GM23338 (cell line): Measurements from ENCODE around the gene BCAM.

Source experiments
- CREB1 ChIP-seq: fragments of 250-450 bp; sonication (Bioruptor Pico); IDR thresholded peaks from 2 replicates; pipeline ENCODE4 v1.5.0; 2020; ENCODE audit warnings: low read depth, mild to moderate bottlenecking, moderate library complexity
- EZH2 ChIP-seq: fragments of 200-600 bp; sonication (generic); IDR thresholded peaks from one replicate; pipeline ENCODE4 v1.8.0; 2017; ENCODE audit warnings: antibody characterized with exemption, mild to moderate bottlenecking, low read depth; ENCODE audit not compliant: unreplicated experiment
- EZH2phosphoT487 ChIP-seq: fragments of 200-600 bp; sonication (generic); IDR thresholded peaks from one replicate; pipeline ENCODE4 v1.8.1; 2018; ENCODE audit warnings: antibody characterized with exemption; ENCODE audit not compliant: unreplicated experiment
- JUNB ChIP-seq: IDR thresholded peaks from one replicate; pipeline ENCODE4 v1.6.1; 2016; ENCODE audit warnings: antibody characterized with exemption; ENCODE audit not compliant: unreplicated experiment
- NANOG ChIP-seq: IDR thresholded peaks from 2 replicates; pipeline ENCODE4 v1.6.1; 2016; ENCODE audit warnings: antibody characterized with exemption, borderline replicate concordance
- POLR2AphosphoS5 ChIP-seq: IDR thresholded peaks from 2 replicates; pipeline ENCODE4 v1.6.1; 2016; ENCODE audit warnings: antibody characterized with exemption, low read depth
- REST ChIP-seq: IDR thresholded peaks from one replicate; pipeline ENCODE4 v1.6.1; 2018; ENCODE audit warnings: antibody characterized with exemption; ENCODE audit not compliant: unreplicated experiment
- STAT1 ChIP-seq: IDR thresholded peaks from one replicate; pipeline ENCODE4 v1.6.1; 2016; ENCODE audit warnings: antibody characterized with exemption; ENCODE audit not compliant: unreplicated experiment
- ZNF114 ChIP-seq: fragments of 250-450 bp; sonication (Bioruptor Pico); IDR thresholded peaks from 2 replicates; pipeline ENCODE4 v1.5.0; 2020; ENCODE audit warnings: mild to moderate bottlenecking, moderate library complexity
- TF ChIP-seq, protein P1 (sequence below), 2 experiments: fragments of 200-600 bp in 1 of 2; sonication (generic) in 1 of 2; conservative IDR thresholded peaks; 2 replicates each; pipeline versions ENCODE4 v1.5.1 to v1.6.1; 2016 to 2017; ENCODE audit warnings: antibody characterized with exemption in 2 of 2, low read depth in 2 of 2, mild to moderate bottlenecking in 2 of 2, moderate library complexity in 1 of 2

DNA sequence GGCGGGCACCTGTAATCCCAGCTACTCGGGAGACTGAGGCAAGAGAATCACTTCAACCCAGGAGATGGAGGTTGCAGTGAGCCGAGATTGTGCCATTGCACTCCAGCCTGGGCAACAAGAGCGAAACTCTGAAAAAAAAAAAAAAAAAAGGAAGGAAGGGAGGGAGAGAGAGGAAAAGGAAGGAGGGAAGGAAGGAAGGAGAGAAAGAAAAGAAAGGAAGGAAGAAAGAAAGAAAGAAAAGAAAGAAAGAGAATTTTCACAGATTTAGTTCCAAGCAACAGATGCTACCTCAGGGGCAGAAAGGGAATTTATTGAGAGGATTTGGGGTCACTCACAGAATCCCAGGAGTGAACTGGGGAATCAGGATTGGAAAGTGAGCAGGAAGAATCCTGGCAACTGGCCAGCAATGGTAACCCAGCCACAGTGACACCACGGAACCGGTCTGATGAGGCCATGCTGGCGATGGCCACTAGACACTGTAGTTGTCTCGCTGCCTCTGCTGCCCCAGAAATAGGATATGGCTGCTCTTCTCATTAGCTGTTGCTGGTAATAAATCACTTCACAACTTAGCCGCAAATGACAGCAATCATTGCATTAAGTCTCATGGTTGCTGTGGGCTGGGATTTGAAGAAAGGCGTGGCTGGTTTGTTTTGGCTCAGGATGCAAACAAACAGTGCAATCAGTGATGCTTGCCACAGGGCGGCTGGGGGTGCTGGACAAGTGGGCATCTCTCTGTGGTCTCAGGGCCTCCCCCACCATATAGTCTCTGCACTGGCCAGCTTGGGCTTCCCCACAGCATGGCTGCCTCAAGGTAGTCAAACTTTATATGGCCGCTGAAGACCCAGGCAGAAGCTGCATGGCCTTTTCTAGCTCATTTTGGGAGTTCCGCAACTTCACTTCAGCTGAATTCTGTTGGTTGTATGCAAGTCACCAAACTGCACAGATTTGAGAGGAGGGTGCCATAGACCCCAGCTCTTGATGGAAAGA is 5.2 kb upstream of the BCAM start:
- TF ChIP-seq EZH2phosphoT487 (no peak), NANOG (no peak), EZH2 (no peak), REST (no peak), STAT1 (no peak), POLR2AphosphoS5 (no peak), JUNB (no peak), ZNF114 (CRISPR knock-in tag) (no peak), CREB1 (CRISPR knock-in tag) (no peak)
- TF ChIP-seq, protein P1, sequence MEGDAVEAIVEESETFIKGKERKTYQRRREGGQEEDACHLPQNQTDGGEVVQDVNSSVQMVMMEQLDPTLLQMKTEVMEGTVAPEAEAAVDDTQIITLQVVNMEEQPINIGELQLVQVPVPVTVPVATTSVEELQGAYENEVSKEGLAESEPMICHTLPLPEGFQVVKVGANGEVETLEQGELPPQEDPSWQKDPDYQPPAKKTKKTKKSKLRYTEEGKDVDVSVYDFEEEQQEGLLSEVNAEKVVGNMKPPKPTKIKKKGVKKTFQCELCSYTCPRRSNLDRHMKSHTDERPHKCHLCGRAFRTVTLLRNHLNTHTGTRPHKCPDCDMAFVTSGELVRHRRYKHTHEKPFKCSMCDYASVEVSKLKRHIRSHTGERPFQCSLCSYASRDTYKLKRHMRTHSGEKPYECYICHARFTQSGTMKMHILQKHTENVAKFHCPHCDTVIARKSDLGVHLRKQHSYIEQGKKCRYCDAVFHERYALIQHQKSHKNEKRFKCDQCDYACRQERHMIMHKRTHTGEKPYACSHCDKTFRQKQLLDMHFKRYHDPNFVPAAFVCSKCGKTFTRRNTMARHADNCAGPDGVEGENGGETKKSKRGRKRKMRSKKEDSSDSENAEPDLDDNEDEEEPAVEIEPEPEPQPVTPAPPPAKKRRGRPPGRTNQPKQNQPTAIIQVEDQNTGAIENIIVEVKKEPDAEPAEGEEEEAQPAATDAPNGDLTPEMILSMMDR (conservative IDR thresholded peaks at IDR 0.05; ENCODE audit: low read depth in 2 of 2): no peak
